Epithelial cell of proximal tubule (primary cell): ENCODE results near the gene SRMS. TPM values are rescaled to one million over a fixed set of nuclear protein-coding genes. Genes with fewer than 3 reads are reported as not detected.

Experiments used
- DNase-seq: peaks from one replicate; pipeline ENCODE4 v3.0.0-alpha.2; 2011; ENCODE audit warnings: low read depth
- H3K4me3 ChIP-seq: 2 replicates; pipeline ENCODE4 v1.5.1; 2011; ENCODE audit warnings: low read depth, mild to moderate bottlenecking, low read length
- CTCF ChIP-seq: conservative IDR thresholded peaks from 2 replicates; pipeline ENCODE4 v1.5.1; 2012; ENCODE audit warnings: low read depth, mild to moderate bottlenecking, low read length
- total RNA-seq: library from RNA; depleted of rRNA; stranded (reverse); fragments of >200 nt; gene quantifications from 2 replicates; pipeline ENCODE4 v1.2.3, GENCODE V29; 2015

Gene SRMS
- total RNA-seq, 1 donor from 2014 or later: not detected

- H3K4me3 ChIP-seq: no peak overlapping the region
- TF ChIP-seq CTCF: no peak
- DNase-seq: no peak
Observed at GRCh38 chr20:63505281-63505680, 42.3 kb downstream of the SRMS start.

- DNase-seq: no peak
- H3K4me3 ChIP-seq: no peak overlapping the region
- TF ChIP-seq CTCF: no peak
Observed at GRCh38 chr20:63504642-63505041, 42.9 kb downstream of the SRMS start.

GRCh38 chr20:63503524-63503923 is 44.0 kb downstream of the SRMS start:
- no peak overlapping the region for H3K4me3 ChIP-seq
- no peak for TF ChIP-seq CTCF
- DNase-seq: no peak

GRCh38 chr20:63502671-63503172 is 44.8 kb downstream of the SRMS start:
- no peak overlapping the region for H3K4me3 ChIP-seq

GRCh38 chr20:63501818-63502670 is 45.5 kb downstream of the SRMS start:
- no peak overlapping the region for H3K4me3 ChIP-seq
- TF ChIP-seq CTCF: no peak
- no peak for DNase-seq

More at GRCh38 chr20:63502671-63503172, 44.8 kb downstream of the SRMS start:
- TF ChIP-seq CTCF: no peak
- no peak for DNase-seq

- DNase-seq: no peak
- no peak for TF ChIP-seq CTCF
- no peak overlapping the region for H3K4me3 ChIP-seq
Observed at GRCh38 chr20:63500902-63501817, 46.4 kb downstream of the SRMS start.
